ENCODE results near the gene ARSB. TPM values are rescaled to one million over a fixed set of nuclear protein-coding genes. Genes with fewer than 3 reads are reported as not detected.

Gene ARSB
- total and polyA plus RNA-seq, 10 of the 15 experiments (the other 5 are each of a cell fraction or from before 2014, with no cell fraction given) = 1.2 to 8.2 (median 6.1) TPM

DNA sequence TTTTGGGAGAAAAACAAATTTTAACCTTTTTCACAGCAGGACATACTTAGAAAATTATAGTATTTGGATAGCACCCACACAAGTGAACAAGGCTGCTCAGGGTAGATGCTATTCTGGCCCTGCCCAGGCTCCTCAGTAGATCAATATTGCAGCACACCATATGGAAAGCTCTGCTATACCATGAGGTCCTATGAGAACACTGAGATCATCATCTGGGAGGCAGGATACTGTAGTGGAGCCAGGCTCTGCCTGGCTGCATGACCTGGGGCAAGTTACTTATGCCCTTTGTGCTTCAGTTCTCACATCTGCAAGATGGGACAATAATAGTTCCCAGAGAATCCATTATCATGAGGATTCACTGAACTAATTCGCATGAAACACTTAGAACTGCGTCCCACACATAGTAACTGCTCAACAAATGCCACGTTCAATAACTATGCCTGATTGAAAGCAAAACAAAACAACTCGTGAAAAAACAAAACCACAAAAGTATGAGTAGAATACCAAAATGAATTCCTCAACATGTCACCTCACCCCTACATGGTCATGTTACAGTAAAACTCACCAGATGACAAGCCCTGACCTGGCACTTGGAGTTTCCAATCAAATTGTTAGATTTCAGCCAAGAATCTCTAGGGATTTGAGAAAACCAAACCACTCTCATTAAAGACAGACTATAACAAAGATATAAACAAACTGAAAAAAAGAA lies 31.9 kb downstream of the ARSB start (continued):
- no peak for TF ChIP-seq HDAC6 (IDR thresholded peaks at IDR 0.05; ENCODE audit: unreplicated experiment)
- TF ChIP-seq MEF2B (IDR thresholded peaks at IDR 0.05; ENCODE audit: partially characterized antibody, poor library complexity, severe bottlenecking) = peak; percentile 74
- TF ChIP-seq, protein P1, sequence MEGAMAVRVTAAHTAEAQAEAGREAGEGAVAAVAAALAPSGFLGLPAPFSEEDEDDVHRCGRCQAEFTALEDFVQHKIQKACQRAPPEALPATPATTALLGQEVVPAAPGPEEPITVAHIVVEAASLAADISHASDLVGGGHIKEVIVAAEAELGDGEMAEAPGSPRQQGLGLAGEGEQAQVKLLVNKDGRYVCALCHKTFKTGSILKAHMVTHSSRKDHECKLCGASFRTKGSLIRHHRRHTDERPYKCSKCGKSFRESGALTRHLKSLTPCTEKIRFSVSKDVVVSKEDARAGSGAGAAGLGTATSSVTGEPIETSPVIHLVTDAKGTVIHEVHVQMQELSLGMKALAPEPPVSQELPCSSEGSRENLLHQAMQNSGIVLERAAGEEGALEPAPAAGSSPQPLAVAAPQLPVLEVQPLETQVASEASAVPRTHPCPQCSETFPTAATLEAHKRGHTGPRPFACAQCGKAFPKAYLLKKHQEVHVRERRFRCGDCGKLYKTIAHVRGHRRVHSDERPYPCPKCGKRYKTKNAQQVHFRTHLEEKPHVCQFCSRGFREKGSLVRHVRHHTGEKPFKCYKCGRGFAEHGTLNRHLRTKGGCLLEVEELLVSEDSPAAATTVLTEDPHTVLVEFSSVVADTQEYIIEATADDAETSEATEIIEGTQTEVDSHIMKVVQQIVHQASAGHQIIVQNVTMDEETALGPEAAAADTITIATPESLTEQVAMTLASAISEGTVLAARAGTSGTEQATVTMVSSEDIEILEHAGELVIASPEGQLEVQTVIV (IDR thresholded peaks at IDR 0.05; ENCODE audit: borderline replicate concordance, partially characterized antibody) = no peak
- TF ChIP-seq, protein P2, sequence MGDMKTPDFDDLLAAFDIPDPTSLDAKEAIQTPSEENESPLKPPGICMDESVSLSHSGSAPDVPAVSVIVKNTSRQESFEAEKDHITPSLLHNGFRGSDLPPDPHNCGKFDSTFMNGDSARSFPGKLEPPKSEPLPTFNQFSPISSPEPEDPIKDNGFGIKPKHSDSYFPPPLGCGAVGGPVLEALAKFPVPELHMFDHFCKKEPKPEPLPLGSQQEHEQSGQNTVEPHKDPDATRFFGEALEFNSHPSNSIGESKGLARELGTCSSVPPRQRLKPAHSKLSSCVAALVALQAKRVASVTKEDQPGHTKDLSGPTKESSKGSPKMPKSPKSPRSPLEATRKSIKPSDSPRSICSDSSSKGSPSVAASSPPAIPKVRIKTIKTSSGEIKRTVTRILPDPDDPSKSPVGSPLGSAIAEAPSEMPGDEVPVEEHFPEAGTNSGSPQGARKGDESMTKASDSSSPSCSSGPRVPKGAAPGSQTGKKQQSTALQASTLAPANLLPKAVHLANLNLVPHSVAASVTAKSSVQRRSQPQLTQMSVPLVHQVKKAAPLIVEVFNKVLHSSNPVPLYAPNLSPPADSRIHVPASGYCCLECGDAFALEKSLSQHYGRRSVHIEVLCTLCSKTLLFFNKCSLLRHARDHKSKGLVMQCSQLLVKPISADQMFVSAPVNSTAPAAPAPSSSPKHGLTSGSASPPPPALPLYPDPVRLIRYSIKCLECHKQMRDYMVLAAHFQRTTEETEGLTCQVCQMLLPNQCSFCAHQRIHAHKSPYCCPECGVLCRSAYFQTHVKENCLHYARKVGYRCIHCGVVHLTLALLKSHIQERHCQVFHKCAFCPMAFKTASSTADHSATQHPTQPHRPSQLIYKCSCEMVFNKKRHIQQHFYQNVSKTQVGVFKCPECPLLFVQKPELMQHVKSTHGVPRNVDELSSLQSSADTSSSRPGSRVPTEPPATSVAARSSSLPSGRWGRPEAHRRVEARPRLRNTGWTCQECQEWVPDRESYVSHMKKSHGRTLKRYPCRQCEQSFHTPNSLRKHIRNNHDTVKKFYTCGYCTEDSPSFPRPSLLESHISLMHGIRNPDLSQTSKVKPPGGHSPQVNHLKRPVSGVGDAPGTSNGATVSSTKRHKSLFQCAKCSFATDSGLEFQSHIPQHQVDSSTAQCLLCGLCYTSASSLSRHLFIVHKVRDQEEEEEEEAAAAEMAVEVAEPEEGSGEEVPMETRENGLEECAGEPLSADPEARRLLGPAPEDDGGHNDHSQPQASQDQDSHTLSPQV (IDR thresholded peaks at IDR 0.05) = no peak
- TF ChIP-seq RUNX3 (IDR thresholded peaks at IDR 0.05; ENCODE audit: low read length) = peak; percentile 91
- TF ChIP-seq GATAD2B (conservative IDR thresholded peaks at IDR 0.05; ENCODE audit: low read depth) = no peak
- no peak for TF ChIP-seq MXI1 (IDR thresholded peaks at IDR 0.05; ENCODE audit: low read depth, low read length)
- TF ChIP-seq, protein P3, sequence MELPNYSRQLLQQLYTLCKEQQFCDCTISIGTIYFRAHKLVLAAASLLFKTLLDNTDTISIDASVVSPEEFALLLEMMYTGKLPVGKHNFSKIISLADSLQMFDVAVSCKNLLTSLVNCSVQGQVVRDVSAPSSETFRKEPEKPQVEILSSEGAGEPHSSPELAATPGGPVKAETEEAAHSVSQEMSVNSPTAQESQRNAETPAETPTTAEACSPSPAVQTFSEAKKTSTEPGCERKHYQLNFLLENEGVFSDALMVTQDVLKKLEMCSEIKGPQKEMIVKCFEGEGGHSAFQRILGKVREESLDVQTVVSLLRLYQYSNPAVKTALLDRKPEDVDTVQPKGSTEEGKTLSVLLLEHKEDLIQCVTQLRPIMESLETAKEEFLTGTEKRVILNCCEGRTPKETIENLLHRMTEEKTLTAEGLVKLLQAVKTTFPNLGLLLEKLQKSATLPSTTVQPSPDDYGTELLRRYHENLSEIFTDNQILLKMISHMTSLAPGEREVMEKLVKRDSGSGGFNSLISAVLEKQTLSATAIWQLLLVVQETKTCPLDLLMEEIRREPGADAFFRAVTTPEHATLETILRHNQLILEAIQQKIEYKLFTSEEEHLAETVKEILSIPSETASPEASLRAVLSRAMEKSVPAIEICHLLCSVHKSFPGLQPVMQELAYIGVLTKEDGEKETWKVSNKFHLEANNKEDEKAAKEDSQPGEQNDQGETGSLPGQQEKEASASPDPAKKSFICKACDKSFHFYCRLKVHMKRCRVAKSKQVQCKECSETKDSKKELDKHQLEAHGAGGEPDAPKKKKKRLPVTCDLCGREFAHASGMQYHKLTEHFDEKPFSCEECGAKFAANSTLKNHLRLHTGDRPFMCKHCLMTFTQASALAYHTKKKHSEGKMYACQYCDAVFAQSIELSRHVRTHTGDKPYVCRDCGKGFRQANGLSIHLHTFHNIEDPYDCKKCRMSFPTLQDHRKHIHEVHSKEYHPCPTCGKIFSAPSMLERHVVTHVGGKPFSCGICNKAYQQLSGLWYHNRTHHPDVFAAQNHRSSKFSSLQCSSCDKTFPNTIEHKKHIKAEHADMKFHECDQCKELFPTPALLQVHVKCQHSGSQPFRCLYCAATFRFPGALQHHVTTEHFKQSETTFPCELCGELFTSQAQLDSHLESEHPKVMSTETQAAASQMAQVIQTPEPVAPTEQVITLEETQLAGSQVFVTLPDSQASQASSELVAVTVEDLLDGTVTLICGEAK (IDR thresholded peaks at IDR 0.05; ENCODE audit: borderline replicate concordance) = no peak
- TF ChIP-seq SPI1 (IDR thresholded peaks at IDR 0.05; ENCODE audit: borderline replicate concordance, insufficient read depth, low read depth, low read length) = no peak
- TF ChIP-seq, protein P4, sequence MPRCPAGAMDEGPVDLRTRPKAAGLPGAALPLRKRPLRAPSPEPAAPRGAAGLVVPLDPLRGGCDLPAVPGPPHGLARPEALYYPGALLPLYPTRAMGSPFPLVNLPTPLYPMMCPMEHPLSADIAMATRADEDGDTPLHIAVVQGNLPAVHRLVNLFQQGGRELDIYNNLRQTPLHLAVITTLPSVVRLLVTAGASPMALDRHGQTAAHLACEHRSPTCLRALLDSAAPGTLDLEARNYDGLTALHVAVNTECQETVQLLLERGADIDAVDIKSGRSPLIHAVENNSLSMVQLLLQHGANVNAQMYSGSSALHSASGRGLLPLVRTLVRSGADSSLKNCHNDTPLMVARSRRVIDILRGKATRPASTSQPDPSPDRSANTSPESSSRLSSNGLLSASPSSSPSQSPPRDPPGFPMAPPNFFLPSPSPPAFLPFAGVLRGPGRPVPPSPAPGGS (IDR thresholded peaks at IDR 0.05; ENCODE audit: borderline replicate concordance, insufficient read depth, low read depth, low read length, poor library complexity, severe bottlenecking) = no peak
- TF ChIP-seq STAT3 (IDR thresholded peaks at IDR 0.05; ENCODE audit: low read depth, low read length) = no peak
- TF ChIP-seq ZNF217 (IDR thresholded peaks at IDR 0.05) = 0 out of 2 replicates have a peak, but pooled peaks have one; percentile 28
- TF ChIP-seq CBFB (IDR thresholded peaks at IDR 0.05; ENCODE audit: low read depth) = peak; percentile 37; the same call in 1 of the 2 replicates
- TF ChIP-seq, protein P5, sequence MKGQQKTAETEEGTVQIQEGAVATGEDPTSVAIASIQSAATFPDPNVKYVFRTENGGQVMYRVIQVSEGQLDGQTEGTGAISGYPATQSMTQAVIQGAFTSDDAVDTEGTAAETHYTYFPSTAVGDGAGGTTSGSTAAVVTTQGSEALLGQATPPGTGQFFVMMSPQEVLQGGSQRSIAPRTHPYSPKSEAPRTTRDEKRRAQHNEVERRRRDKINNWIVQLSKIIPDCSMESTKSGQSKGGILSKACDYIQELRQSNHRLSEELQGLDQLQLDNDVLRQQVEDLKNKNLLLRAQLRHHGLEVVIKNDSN (IDR thresholded peaks at IDR 0.05; ENCODE audit: borderline replicate concordance, extremely low read length, insufficient read depth, low read depth, low read length) = no peak
- peak; percentile 65 to 85 for TF ChIP-seq SRF (IDR thresholded peaks at IDR 0.05; ENCODE audit: low read depth in 2 of 2, low read length in 2 of 2)

Measured in GM12878 (cell line).